Small intestine (tissue), 7 donors: ENCODE data around the gene SYTL3. TPM values are rescaled to one million over a fixed set of nuclear protein-coding genes. Genes with fewer than 3 reads are reported as not detected.

Experiments
- DNase-seq, 2 donors: peaks; one replicate each; pipeline versions ENCODE4 v3.0.0 to v3.0.0-alpha.2; 2013
- FAIRE-seq: peaks from 2 replicates; lab custom pipeline; 2012; peaks lifted over from hg19 to GRCh38; lab: Jason Lieb, UNC
- H3K27ac ChIP-seq, 3 donors: one replicate each; pipeline ENCODE4 v1.5.1; 2013; ENCODE audit warnings: low read length in 2 of 3, mild to moderate bottlenecking in 2 of 3, control low read depth in 1 of 3, inconsistent platforms in 1 of 3, low read depth in 1 of 3, moderate library complexity in 1 of 3
- H3K27me3 ChIP-seq, 3 donors: one replicate each; pipeline ENCODE4 v1.6.1; 2013; ENCODE audit warnings: low read length in 3 of 3, inconsistent platforms in 1 of 3; ENCODE audit not compliant: control insufficient read depth in 3 of 3, insufficient read depth in 3 of 3
- H3K36me3 ChIP-seq, 3 donors: one replicate each; pipeline ENCODE4 v1.6.1; 2013; ENCODE audit warnings: low read length in 3 of 3, inconsistent platforms in 1 of 3, low read depth in 1 of 3, mild to moderate bottlenecking in 1 of 3, moderate library complexity in 1 of 3; ENCODE audit not compliant: control insufficient read depth in 3 of 3, insufficient read depth in 2 of 3
- H3K4me1 ChIP-seq, 3 donors: one replicate each; pipeline ENCODE4 v1.6.1; 2013; ENCODE audit warnings: low read length in 2 of 3, inconsistent platforms in 1 of 3, low read depth in 1 of 3, mild to moderate bottlenecking in 1 of 3, moderate library complexity in 1 of 3; ENCODE audit not compliant: control insufficient read depth in 3 of 3, insufficient read depth in 2 of 3
- H3K4me3 ChIP-seq, 3 donors: one replicate each; pipeline ENCODE4 v1.5.1; 2013; ENCODE audit warnings: low read length in 3 of 3, control low read depth in 1 of 3, inconsistent platforms in 1 of 3, low read depth in 1 of 3, mild to moderate bottlenecking in 1 of 3, moderate library complexity in 1 of 3
- H3K9me3 ChIP-seq, 2 donors: one replicate each; pipeline ENCODE4 v1.6.1; 2013; ENCODE audit warnings: low read depth in 1 of 2, low read length in 1 of 2; ENCODE audit not compliant: control insufficient read depth in 2 of 2, insufficient read depth in 1 of 2
- WGBS, 3 donors: extraction: QIAGEN DNeasy Blood & Tissue Kit; methylation state at CpG; one replicate each; pipeline ENCODE4 v1.1.7; 2013; 5-methylcytosine and 5-hydroxymethylcytosine counted together
- polyA plus RNA-seq, 4 donors: library from polyadenylated mRNA; stranded (reverse) in 3 of 4; unstranded in 1 of 4; fragments of 200-250 nt in 3 of 4; fragments of 120-200 nt in 1 of 4; gene quantifications; one replicate each; pipeline versions ENCODE4 v1.2.1 to v1.2.3, GENCODE V29; 2013
- donor health status: healthy with polysubstance abuse.
- donor health status: control.
- donor health status: control.
- donor health status: Bipolar disorder and iron deficiency.
- donor health status: healthy.

The SYTL3 gene
- polyA plus RNA-seq, 4 donors, result 2.9 to 5.7 (median 4.4) TPM

- Histone ChIP-seq H3K4me1 (peaks cover 0 to 4% (median 2%) of the 10 kb centered on the region in 3 donors), H3K4me3 (no peak overlapping the region), H3K27me3 (no peaks in the 10 kb centered on the region), H3K9me3 (peaks cover 0 to 15% of the 10 kb centered on the region in 2 donors), H3K27ac (peak overlapping the region in 1 of 3 donors; percentile 87), H3K36me3 (peaks cover 2% of the 10 kb centered on the region in 3 donors)
- DNase-seq, result peak in 1 of 2 donors; percentile 94
- FAIRE-seq, result no peak
- whole genome bisulfite sequencing, 3 donors, result 48 to 74% (median 61%) methylated on average over 12 of the region's 12 CpGs
Observed at GRCh38 chr6:158737710-158738615, 88.1 kb downstream of the SYTL3 start.

- no peak overlapping the region for H3K4me3 ChIP-seq
- H3K27me3 ChIP-seq, result no peaks in the 10 kb centered on the region
- 93 to 100% (median 97%) methylated on average over 1 of the region's 1 CpG for WGBS, 3 donors
- DNase-seq (no peak), FAIRE-seq (no peak)
- H3K9me3 ChIP-seq, result peaks cover 0 to 3% of the 10 kb centered on the region in 2 donors
- no peak overlapping the region for H3K27ac ChIP-seq
- peaks cover 0 to 2% (median 2%) of the 10 kb centered on the region in 3 donors for H3K36me3 ChIP-seq
- H3K4me1 ChIP-seq, result peaks cover 0 to 4% (median 2%) of the 10 kb centered on the region in 3 donors
Observed at GRCh38 chr6:158739673-158740072, 89.8 kb downstream of the SYTL3 start.

GRCh38 chr6:158743033-158743651 lies 93.3 kb downstream of the SYTL3 start:
- H3K27ac ChIP-seq, result no peak overlapping the region
- no peaks in the 10 kb centered on the region for H3K27me3 ChIP-seq
- H3K4me3 ChIP-seq, result no peak overlapping the region
- H3K4me1 ChIP-seq, result peaks cover 0 to 4% (median 0%) of the 10 kb centered on the region in 3 donors
- peaks cover 0 to 6% (median 2%) of the 10 kb centered on the region in 3 donors for H3K36me3 ChIP-seq
- WGBS, 3 donors, result 77 to 90% (median 88%) methylated on average over 6 of the region's 6 CpGs
- peaks cover 0 to 6% of the 10 kb centered on the region in 2 donors for H3K9me3 ChIP-seq
- FAIRE-seq (no peak), DNase-seq (no peak)

DNA sequence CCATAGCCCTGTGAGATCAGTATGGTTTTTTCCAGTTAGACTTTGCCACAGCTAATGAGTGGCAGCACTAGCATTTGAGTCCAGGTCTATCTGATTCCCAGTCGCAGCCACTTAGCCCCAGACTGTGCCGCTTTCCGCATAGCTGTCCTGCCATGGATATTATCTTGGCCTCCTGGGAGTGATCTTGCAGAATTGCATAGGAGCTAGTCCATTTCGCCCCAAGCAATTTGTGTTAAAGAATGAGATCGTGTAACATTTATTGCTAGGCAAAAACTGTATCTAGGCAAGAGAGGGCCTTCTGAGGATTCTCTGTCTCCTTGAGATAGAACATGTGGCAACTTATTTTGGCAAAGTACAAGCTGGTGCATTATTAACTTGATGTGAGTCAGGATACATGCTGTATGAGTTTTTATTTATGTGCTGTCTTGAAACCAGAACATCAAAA lies 95.2 kb downstream of the SYTL3 start:
- WGBS, 3 donors, result 89 to 94% (median 93%) methylated on average over 5 of the region's 5 CpGs
- Histone ChIP-seq H3K27me3 (no peaks in the 10 kb centered on the region), H3K4me1 (no peaks in the 10 kb centered on the region), H3K4me3 (no peak overlapping the region), H3K36me3 (peaks cover 0 to 4% (median 0%) of the 10 kb centered on the region in 3 donors), H3K27ac (peak overlapping the region in 1 of 3 donors; percentile 10), H3K9me3 (peaks cover 0 to 6% of the 10 kb centered on the region in 2 donors)
- FAIRE-seq (no peak), DNase-seq (no peak)

- WGBS, 3 donors, result 75 to 92% (median 89%) methylated on average over 9 of the region's 9 CpGs
- H3K9me3 ChIP-seq, result peaks cover 0 to 8% of the 10 kb centered on the region in 2 donors
- H3K27ac ChIP-seq, result peak overlapping the region in 2 of 3 donors; percentile 76 to 87
- FAIRE-seq (no peak), DNase-seq (no peak)
- peaks cover 0 to 32% (median 2%) of the 10 kb centered on the region in 3 donors for H3K4me1 ChIP-seq
- peaks cover 0 to 10% (median 0%) of the 10 kb centered on the region in 3 donors for H3K36me3 ChIP-seq
- peak overlapping the region in 1 of 3 donors; percentile 3 for H3K4me3 ChIP-seq
- no peaks in the 10 kb centered on the region for H3K27me3 ChIP-seq
Observed at GRCh38 chr6:158751224-158751623, 101.4 kb downstream of the SYTL3 start.

- H3K9me3 ChIP-seq, result peaks cover 0 to 8% of the 10 kb centered on the region in 2 donors
- H3K27me3 ChIP-seq, result no peaks in the 10 kb centered on the region
- peak overlapping the region in 1 of 3 donors; percentile 3 for H3K4me3 ChIP-seq
- FAIRE-seq, result no peak
- H3K36me3 ChIP-seq, result peaks cover 0 to 10% (median 0%) of the 10 kb centered on the region in 3 donors
- H3K4me1 ChIP-seq, result peaks cover 0 to 32% (median 2%) of the 10 kb centered on the region in 3 donors
- DNase-seq, result peak; percentile 91 to 96
- peak overlapping the region; percentile 42 to 87 (median 76) for H3K27ac ChIP-seq
- 26 to 61% (median 26%) methylated on average over 9 of the region's 9 CpGs for WGBS, 3 donors
Observed at GRCh38 chr6:158751921-158752320, 102.1 kb downstream of the SYTL3 start.

GRCh38 chr6:158752613-158753012 lies 102.8 kb downstream of the SYTL3 start:
- FAIRE-seq, result no peak

GRCh38 chr6:158753811-158754210 lies 104.0 kb downstream of the SYTL3 start:
- 81 to 83% (median 82%) methylated on average over 9 of the region's 9 CpGs for WGBS, 3 donors
- peaks cover 0 to 32% (median 2%) of the 10 kb centered on the region in 3 donors for H3K4me1 ChIP-seq
- peaks cover 0 to 8% of the 10 kb centered on the region in 2 donors for H3K9me3 ChIP-seq
- FAIRE-seq (no peak), DNase-seq (no peak)
- H3K27ac ChIP-seq, result no peak overlapping the region
- no peak overlapping the region for H3K4me3 ChIP-seq
- H3K27me3 ChIP-seq, result no peaks in the 10 kb centered on the region
- peaks cover 0 to 10% (median 0%) of the 10 kb centered on the region in 3 donors for H3K36me3 ChIP-seq

More at GRCh38 chr6:158752613-158753012, 102.8 kb downstream of the SYTL3 start:
- Histone ChIP-seq H3K9me3 (peaks cover 0 to 8% of the 10 kb centered on the region in 2 donors), H3K27me3 (no peaks in the 10 kb centered on the region), H3K4me1 (peaks cover 0 to 32% (median 2%) of the 10 kb centered on the region in 3 donors), H3K36me3 (peaks cover 0 to 10% (median 0%) of the 10 kb centered on the region in 3 donors), H3K27ac (peak overlapping the region; percentile 21 to 92 (median 87)), H3K4me3 (no peak overlapping the region)
- 7 to 31% (median 9%) methylated on average over 3 of the region's 3 CpGs for WGBS, 3 donors
- DNase-seq, result peak; percentile 58 to 69
